GM21576 (cell line): ENCODE data around the gene GOLGA8O.
"Not testable (repeated sequence)": the region's sequence is repeated elsewhere in the genome, so short reads cannot be mapped to it uniquely, and the experiment has no call there.

Experiments
- ATAC-seq: cut with Tn5 transposase; IDR thresholded peaks from one replicate; pipeline ENCODE4 v1.9.1; 2021; ENCODE audit warnings: mild to moderate bottlenecking, moderate library complexity; ENCODE audit not compliant: unreplicated experiment

Gene GOLGA8O, protein sequence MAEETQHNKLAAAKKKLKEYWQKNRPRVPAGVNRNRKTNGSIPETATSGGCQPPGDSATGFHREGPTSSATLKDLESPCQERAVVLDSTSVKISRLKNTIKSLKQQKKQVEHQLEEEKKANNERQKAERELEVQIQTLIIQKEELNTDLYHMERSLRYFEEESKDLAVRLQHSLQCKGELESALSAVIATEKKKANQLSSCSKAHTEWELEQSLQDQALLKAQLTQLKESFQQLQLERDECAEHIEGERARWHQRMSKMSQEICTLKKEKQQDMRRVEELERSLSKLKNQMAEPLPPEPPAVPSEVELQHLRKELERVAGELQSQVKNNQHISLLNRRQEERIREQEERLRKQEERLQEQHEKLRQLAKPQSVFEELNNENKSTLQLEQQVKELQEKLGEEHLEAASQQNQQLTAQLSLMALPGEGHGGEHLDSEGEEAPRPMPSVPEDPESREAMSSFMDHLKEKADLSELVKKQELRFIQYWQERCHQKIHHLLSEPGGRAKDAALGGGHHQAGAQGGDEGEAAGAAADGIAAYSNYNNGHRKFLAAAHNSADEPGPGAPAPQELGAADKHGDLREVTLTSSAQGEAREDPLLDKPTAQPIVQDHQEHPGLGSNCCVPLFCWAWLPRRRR

GRCh38 chr15:32455534-32455933, at the start of gene GOLGA8O:
GOLGA8O (minus strand) TSS chr15:32455634; CDS start chr15:32455536, 98 bp downstream.
- ATAC-seq = not testable (repeated sequence)

DNA sequence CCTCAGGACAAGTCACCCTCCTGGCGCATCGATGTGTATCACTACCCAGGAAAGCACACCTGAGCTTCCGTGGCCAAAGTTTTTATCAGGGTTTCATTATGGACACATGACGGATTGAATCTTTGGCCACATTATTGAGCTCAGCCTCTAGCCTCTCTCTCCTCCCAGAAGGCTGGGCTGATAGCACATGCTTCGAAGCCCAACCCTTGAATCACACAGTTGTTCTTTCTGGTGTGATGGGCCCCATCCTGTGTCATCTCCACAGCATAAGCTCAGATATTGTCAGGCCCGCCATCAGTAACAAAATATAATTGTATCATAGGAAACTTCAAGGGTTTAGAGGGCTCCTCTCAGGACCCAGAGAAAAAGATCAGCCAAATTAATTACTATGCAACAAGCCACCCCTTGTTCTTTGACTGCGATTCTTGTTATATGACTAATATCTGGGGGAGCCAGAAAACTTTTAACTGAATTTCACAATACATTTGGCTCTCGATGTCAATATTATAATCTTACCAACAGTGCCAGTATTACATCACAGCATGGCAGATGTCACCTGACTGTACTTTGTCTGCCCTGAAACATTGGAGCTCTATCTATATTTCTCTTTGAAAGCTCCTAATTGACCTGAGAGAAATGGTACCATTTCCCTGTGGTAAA, 48.8 kb upstream of the GOLGA8O start:
- ATAC-seq = not testable (repeated sequence)

DNA sequence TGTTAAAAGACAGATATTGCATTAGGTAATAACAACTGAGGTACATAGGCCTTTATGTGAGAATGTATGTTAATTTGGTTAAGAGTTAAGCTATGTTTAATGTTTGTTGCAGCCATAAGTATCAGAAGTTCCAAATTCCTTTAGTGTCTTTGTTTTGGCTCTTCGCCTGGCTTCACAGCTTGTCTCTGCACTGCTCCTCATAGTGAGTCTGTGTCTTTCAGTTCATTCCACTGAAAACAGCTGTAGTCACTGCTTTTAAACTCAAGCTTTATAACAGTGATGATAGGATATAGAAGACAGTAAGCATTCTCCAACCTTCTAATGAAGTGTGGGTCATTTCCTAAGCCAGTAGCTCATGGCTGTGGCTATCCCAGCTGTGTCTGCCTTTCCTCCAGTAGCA, 47.5 kb upstream of the GOLGA8O start:
- ATAC-seq = not testable (repeated sequence)

DNA sequence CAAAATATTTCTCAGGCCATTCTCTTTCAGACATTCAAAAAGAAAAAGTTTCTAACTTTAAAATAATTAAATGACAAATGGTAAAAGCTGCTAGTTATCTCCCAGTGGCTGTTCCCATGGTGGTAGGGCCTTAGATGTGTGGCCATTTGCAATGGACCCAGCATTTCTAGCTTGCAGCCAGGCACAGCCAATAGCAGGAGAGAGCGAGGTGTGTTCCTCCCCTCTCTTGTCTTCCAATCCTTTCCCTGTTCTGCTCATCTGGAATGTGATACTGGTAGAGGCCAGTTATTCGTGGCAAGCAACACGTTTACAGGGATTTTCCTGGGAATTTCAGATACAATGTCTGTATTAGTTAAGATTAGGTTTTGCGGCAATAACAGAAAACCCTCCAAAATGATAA, 37.3 kb upstream of the GOLGA8O start:
- ATAC-seq = not testable (repeated sequence)

- ATAC-seq = not testable (repeated sequence)
These were observed 31.0 kb upstream of the GOLGA8O start for GRCh38 chr15:32486474-32486873.

DNA sequence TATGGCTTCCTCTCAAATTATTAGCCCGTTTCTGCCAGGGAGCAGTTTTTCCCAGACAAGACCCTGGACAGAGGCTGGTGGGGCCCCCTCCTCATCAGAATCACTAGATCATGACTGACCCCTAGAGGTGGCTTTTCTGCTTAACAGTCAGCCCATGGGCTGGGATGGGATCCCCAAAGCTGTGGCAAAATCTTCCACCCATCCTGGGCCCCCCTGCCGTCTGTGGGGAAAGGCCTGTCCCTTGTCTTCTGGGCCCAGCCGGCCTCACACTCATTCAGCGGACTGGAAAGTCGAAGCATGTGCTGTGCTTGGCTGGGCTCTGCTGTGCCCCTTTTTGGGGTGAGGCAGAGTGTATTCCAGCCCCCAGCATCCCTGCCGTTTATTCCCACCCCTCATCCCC, 27.9 kb upstream of the GOLGA8O start:
- ATAC-seq = not testable (repeated sequence)

GRCh38 chr15:32481683-32482082, 26.2 kb upstream of the GOLGA8O start:
- ATAC-seq = not testable (repeated sequence)

- ATAC-seq = not testable (repeated sequence)
These were observed 12.6 kb upstream of the GOLGA8O start for GRCh38 chr15:32468076-32468475.

DNA sequence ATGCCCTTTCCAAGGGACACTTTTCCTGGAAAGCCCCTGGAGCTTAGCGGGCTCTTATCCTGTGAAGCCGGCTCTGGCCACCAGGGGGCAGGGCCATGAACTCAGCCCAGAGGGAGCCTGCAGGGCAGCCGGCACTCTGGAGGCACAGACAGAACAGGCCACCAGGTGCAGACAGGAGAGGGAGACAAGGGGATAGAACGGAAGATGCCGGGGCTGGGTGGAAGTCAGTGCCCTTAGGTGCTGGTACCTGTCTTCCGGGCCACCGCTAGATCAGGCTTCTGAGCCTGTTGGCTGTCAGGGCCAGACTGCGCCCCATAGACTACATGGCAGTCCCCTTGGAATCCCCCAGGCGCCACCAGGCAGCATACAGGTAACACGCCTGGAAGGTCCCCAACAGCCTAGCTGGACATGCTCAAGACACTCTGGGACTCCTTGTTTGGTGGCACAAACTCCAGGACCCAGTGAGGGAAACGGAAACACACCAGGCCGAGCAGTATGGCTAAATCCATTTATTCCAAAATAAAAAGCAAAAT, 14.9 kb downstream of the GOLGA8O start:
- ATAC-seq = not testable (repeated sequence)

GRCh38 chr15:32434102-32434963, 21.1 kb downstream of the GOLGA8O start:
- not testable (repeated sequence) for ATAC-seq

- not testable (repeated sequence) for ATAC-seq
These were observed 27.8 kb downstream of the GOLGA8O start for GRCh38 chr15:32427635-32428034.

GRCh38 chr15:32426511-32426910, 28.9 kb downstream of the GOLGA8O start:
- ATAC-seq = not testable (repeated sequence)

DNA sequence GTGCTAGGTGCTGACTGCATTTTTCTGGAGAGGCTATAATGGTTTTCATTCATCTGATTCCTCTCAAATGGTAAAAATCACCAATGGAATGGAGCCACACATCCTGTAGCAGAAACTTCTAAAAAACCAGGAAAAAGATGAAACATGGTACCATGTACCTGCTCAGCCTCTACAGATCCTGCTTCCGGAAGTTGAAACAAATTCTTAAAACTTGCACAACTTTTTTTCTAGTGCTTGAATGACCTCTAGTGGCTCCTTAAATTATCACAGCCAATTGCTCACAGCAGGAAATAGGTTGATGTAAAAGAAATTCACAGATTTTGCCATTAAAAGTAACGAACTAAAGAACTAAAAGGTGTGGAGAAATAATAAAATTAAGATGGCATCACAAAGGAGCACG, 47.5 kb downstream of the GOLGA8O start:
- ATAC-seq = not testable (repeated sequence)

- not testable (repeated sequence) for ATAC-seq
These were observed 52.2 kb downstream of the GOLGA8O start, which contains the start of gene GOLGA8K for GRCh38 chr15:32403192-32403591. GOLGA8K (minus strand) TSS chr15:32403292; CDS start chr15:32403194, 98 bp downstream.

DNA sequence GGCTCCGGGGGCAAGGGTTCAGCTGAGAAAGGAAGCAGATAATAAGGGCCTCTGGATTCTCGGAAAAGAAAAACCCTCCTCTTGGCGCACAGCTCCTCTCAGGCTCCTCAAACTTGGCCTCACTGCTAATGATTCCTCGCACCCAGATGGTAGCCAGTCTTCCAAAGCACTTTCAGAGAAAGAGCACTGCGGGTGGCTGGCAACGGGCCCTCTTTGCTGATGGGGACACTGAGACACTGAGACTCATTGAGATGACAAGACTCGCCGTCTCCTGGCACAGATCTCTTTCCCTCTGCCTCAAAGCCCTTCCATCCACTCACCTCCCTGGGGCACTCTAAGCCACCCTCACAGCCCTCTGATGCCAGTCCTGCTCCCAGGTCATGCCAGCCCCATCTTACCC, 58.9 kb downstream of the GOLGA8O start:
- not testable (repeated sequence) for ATAC-seq
